Fibroblast of villous mesenchyme (primary cell): Measurements from ENCODE around the gene BEND7. TPM values are rescaled to one million over a fixed set of nuclear protein-coding genes. Genes with fewer than 3 reads are reported as not detected.
A peak's percentile ranks its signal among the peaks of the same experiment; 100 is the strongest.

ENCODE experiments used
- DNase-seq: peaks from one replicate; pipeline ENCODE4 v3.0.0-alpha.2; 2010; ENCODE audit warnings: low read depth
- H3K4me3 ChIP-seq: 2 replicates; pipeline ENCODE4 v1.5.1; 2011; ENCODE audit warnings: low read depth, mild to moderate bottlenecking, low read length
- CTCF ChIP-seq: IDR thresholded peaks from 2 replicates; pipeline ENCODE4 v1.5.1; 2012; ENCODE audit warnings: low read depth, mild to moderate bottlenecking, low read length; ENCODE audit not compliant: insufficient read depth
- total RNA-seq: library from RNA; depleted of rRNA; stranded (reverse); fragments of >200 nt; gene quantifications from 2 replicates; pipeline ENCODE4 v1.2.3, GENCODE V29; 2012

The BEND7 gene
- total RNA-seq, 1 donor = under 0.01 TPM

- DNase-seq = no peak
These were observed 6.5 kb upstream of the BEND7 start for GRCh38 chr10:13535346-13535745.

GRCh38 chr10:13529714-13529973 is 830 bp upstream of the BEND7 start:
- H3K4me3 ChIP-seq = peak overlapping the region; percentile 53
- no peak for TF ChIP-seq CTCF
- no peak for DNase-seq

More at GRCh38 chr10:13535346-13535745, 6.5 kb upstream of the BEND7 start:
- no peak for TF ChIP-seq CTCF
- no peak overlapping the region for H3K4me3 ChIP-seq

GRCh38 chr10:13528123-13528874 is 515 bp downstream of the BEND7 start:
- H3K4me3 ChIP-seq = peak overlapping the region; percentile 48
- no peak for TF ChIP-seq CTCF
- DNase-seq = no peak

GRCh38 chr10:13527864-13528122 is 1.0 kb downstream of the BEND7 start:
- H3K4me3 ChIP-seq = peak overlapping the region; percentile 48
- DNase-seq = no peak
- no peak for TF ChIP-seq CTCF

GRCh38 chr10:13526948-13527863 is 1.6 kb downstream of the BEND7 start:
- DNase-seq = peak; percentile 44
- no peak overlapping the region for H3K4me3 ChIP-seq
- TF ChIP-seq CTCF = no peak

- DNase-seq = no peak
- TF ChIP-seq CTCF = no peak
- H3K4me3 ChIP-seq = no peak overlapping the region
These were observed 3.2 kb downstream of the BEND7 start for GRCh38 chr10:13525663-13526062.
